ENCODE measurements around the gene BSPRY. TPM values are rescaled to one million over a fixed set of nuclear protein-coding genes. Genes with fewer than 3 reads are reported as not detected.
A peak's percentile ranks its signal among the peaks of the same experiment; 100 is the strongest.

BSPRY gene
- total and polyA plus RNA-seq, 4 experiments from 2014 or later = 0.24 to 0.93 TPM; not detected in 2

GRCh38 chr9:113340011-113340699 lies 9.2 kb upstream of the BSPRY start, which contains the start of gene WDR31:
TSS of gene WDR31 (minus strand) at chr9:113340275. CDS start at chr9:113332022, 8,253 bp downstream.
- Histone ChIP-seq H3K27ac (ENCODE audit: low read depth, low read length) (peak within 1 kb of the TSS; percentile 28), H3K4me1 (ENCODE audit: insufficient read depth, low read length) (peaks cover 10% of the 10 kb centered on the region), H3K36me3 (ENCODE audit: insufficient read depth, low read length) (no peaks in the 10 kb centered on the region), H3K27me3 (ENCODE audit: insufficient read depth, low read length) (no peaks in the 10 kb centered on the region), H3K9me3 (ENCODE audit: control insufficient read depth in 1 of 2, low read length in 2 of 2) (no peaks in the 10 kb centered on the region), H3K4me3 (ENCODE audit: low read length in 2 of 2) (peak within 1 kb of the TSS; percentile 8 to 79)
- CTCF ChIA-PET (ENCODE audit: partially characterized antibody) = interaction anchor here (1.0 to 2.3 kb wide), 10 partner anchors 10 to 317 kb away, joined by 3 to 21 read pairs (median 4); partner anchors contain the start of genes ALAD, BSPRY, CDC26 and HDHD3
- peak; percentile 61 to 78 (median 75) for DNase-seq
- Mint-ChIP-seq H3K4me1 (peaks cover 7 to 23% (median 15%) of the 10 kb centered on the region in 4 donors), H3K27ac (peak within 1 kb of the TSS in 6 of 7 donors; percentile 51 to 73 (median 56)), H3K9me3 (no peaks in the 10 kb centered on the region), H3K36me3 (no peaks in the 10 kb centered on the region), H3K27me3 (peaks cover 1 to 4% of the 10 kb centered on the region in 2 donors), H3K4me3 (peak within 1 kb of the TSS; percentile 82 to 92 (median 87))
- POLR2A ChIA-PET (ENCODE audit: partially characterized antibody) = interaction anchor here (0.6 to 2.9 kb wide), 9 partner anchors 9 to 242 kb away, joined by 3 to 16 read pairs (median 6); partner anchors contain the start of genes ALAD, BSPRY, C9orf43 and CDC26
- intact Hi-C loops (cut with micrococcal nuclease) = loop anchor here (1.0 kb wide), 5 partner anchors 36 to 1709 kb away; partner anchors contain the start of genes ALAD, C9orf43, CDC26 and DNAJC25

- peak overlapping the region in 1 of 7 donors; percentile 59 for H3K27ac Mint-ChIP-seq
- no peaks in the 10 kb centered on the region for H3K9me3 Mint-ChIP-seq
- Histone ChIP-seq H3K36me3 (ENCODE audit: insufficient read depth, low read length) (no peaks in the 10 kb centered on the region), H3K4me3 (ENCODE audit: low read length in 2 of 2) (no peak overlapping the region), H3K27me3 (ENCODE audit: insufficient read depth, low read length) (no peaks in the 10 kb centered on the region), H3K9me3 (ENCODE audit: control insufficient read depth in 1 of 2, low read length in 2 of 2) (no peaks in the 10 kb centered on the region), H3K4me1 (ENCODE audit: insufficient read depth, low read length) (peaks cover 10% of the 10 kb centered on the region), H3K27ac (ENCODE audit: low read depth, low read length) (no peak overlapping the region)
- peak overlapping the region in 7 of 8 donors; percentile 2 to 61 (median 32) for H3K4me3 Mint-ChIP-seq
- ChIA-PET CTCF (ENCODE audit: partially characterized antibody) (interaction anchor here (1.5 kb wide), 1 partner anchor 67 kb away, joined by 8 read pairs; the partner anchor contains the start of genes CDC26 and PRPF4), POLR2A (ENCODE audit: partially characterized antibody) (interaction anchor here (2.9 kb wide), 1 partner anchor 35 kb away, joined by 11 read pairs; the partner anchor contains the start of gene HDHD3)
- intact Hi-C loops (cut with micrococcal nuclease) = no loop called here
- no peak for DNase-seq
- H3K36me3 Mint-ChIP-seq = no peaks in the 10 kb centered on the region
- peaks cover 7 to 23% (median 15%) of the 10 kb centered on the region in 4 donors for H3K4me1 Mint-ChIP-seq
- H3K27me3 Mint-ChIP-seq = peaks cover 1 to 4% of the 10 kb centered on the region in 2 donors
Measured at GRCh38 chr9:113341712-113342410, 7.5 kb upstream of the BSPRY start.

- H3K4me1 Mint-ChIP-seq = peaks cover 7 to 23% (median 15%) of the 10 kb centered on the region in 4 donors
- DNase-seq = no peak
- ChIA-PET POLR2A (ENCODE audit: partially characterized antibody) (interaction anchor here (0.7 kb wide), 1 partner anchor 1420 kb away, joined by 3 read pairs; no protein-coding TSS in a partner anchor), CTCF (ENCODE audit: partially characterized antibody) (no interaction called here)
- Histone ChIP-seq H3K4me1 (ENCODE audit: insufficient read depth, low read length) (peaks cover 10% of the 10 kb centered on the region), H3K36me3 (ENCODE audit: insufficient read depth, low read length) (no peaks in the 10 kb centered on the region), H3K4me3 (ENCODE audit: low read length in 2 of 2) (no peak overlapping the region), H3K9me3 (ENCODE audit: control insufficient read depth in 1 of 2, low read length in 2 of 2) (no peaks in the 10 kb centered on the region), H3K27me3 (ENCODE audit: insufficient read depth, low read length) (peaks cover under 1% of the 10 kb centered on the region), H3K27ac (ENCODE audit: low read depth, low read length) (no peak overlapping the region)
- H3K36me3 Mint-ChIP-seq = no peaks in the 10 kb centered on the region
- no peaks in the 10 kb centered on the region for H3K9me3 Mint-ChIP-seq
- H3K4me3 Mint-ChIP-seq = no peak overlapping the region
- H3K27me3 Mint-ChIP-seq = peaks cover 1 to 4% of the 10 kb centered on the region in 2 donors
- intact Hi-C loops (cut with micrococcal nuclease) = no loop called here
- no peak overlapping the region for H3K27ac Mint-ChIP-seq
Measured at GRCh38 chr9:113343732-113344231, 5.6 kb upstream of the BSPRY start.

DNA sequence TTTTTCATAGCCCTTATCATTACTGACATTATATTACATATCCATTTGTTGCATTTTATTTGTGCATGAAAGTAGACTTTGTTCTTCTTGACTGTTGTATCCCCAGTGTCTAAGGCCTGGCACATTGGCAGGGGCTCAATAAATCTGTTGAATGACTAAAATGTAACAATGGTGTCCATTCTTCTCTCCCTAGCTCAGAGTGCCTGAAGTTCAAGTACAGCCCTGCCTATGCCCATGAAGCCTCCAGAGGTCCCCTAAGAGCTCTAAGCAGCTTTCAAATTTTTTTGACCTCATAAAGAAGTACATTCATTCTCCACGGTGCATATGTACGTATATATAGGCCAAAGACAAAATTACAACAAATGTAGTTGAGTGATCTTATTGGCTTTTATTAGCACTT lies 4.2 kb upstream of the BSPRY start:
- no peak overlapping the region for H3K4me3 Mint-ChIP-seq
- H3K36me3 ChIP-seq (ENCODE audit: insufficient read depth, low read length) = no peaks in the 10 kb centered on the region
- POLR2A ChIA-PET (ENCODE audit: partially characterized antibody) = no interaction called here

DNA sequence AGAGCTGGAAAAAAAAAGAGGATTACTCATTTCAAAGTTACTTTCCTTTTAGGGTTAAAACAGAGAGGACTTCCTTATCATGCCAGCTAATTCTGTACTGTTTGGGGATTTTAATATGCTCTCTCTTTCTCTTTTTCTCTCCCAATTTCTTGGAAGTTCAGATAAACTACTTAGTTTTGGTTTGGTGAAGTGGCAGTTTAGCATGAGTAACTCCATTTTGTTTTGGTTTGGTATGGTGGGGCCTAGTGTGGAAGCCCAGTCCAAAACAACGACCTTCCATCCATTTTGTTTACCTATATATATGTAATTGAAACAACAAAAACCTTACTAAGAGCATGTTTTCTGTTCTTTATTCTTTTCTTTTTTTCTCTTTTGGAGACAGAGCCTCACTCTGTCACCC lies 3.7 kb upstream of the BSPRY start:
- H3K4me3 Mint-ChIP-seq = no peak overlapping the region
- intact Hi-C loops (cut with micrococcal nuclease) = no loop called here
- peaks cover 9 to 22% (median 16%) of the 10 kb centered on the region in 4 donors for H3K4me1 Mint-ChIP-seq
- H3K9me3 Mint-ChIP-seq = no peaks in the 10 kb centered on the region
- H3K27ac ChIP-seq (ENCODE audit: low read depth, low read length) = no peak overlapping the region
- H3K4me3 ChIP-seq (ENCODE audit: low read length in 2 of 2) = no peak overlapping the region
- H3K36me3 ChIP-seq (ENCODE audit: insufficient read depth, low read length) = no peaks in the 10 kb centered on the region
- H3K27me3 Mint-ChIP-seq = peaks cover 4 to 13% of the 10 kb centered on the region in 2 donors
- H3K36me3 Mint-ChIP-seq = no peaks in the 10 kb centered on the region
- POLR2A ChIA-PET (ENCODE audit: partially characterized antibody) = no interaction called here
- no peaks in the 10 kb centered on the region for H3K9me3 ChIP-seq (ENCODE audit: control insufficient read depth in 1 of 2, low read length in 2 of 2)
- no peak overlapping the region for H3K27ac Mint-ChIP-seq
- peaks cover 8% of the 10 kb centered on the region for H3K27me3 ChIP-seq (ENCODE audit: insufficient read depth, low read length)
- H3K4me1 ChIP-seq (ENCODE audit: insufficient read depth, low read length) = peaks cover 12% of the 10 kb centered on the region
- CTCF ChIA-PET (ENCODE audit: partially characterized antibody) = no interaction called here
- no peak for DNase-seq

More for the DNA sequence above, 4.2 kb upstream of the BSPRY start:
- H3K4me1 Mint-ChIP-seq = peaks cover 11 to 20% (median 16%) of the 10 kb centered on the region in 4 donors
- Histone ChIP-seq H3K4me1 (ENCODE audit: insufficient read depth, low read length) (peaks cover 10% of the 10 kb centered on the region), H3K27me3 (ENCODE audit: insufficient read depth, low read length) (peaks cover 8% of the 10 kb centered on the region), H3K9me3 (ENCODE audit: control insufficient read depth in 1 of 2, low read length in 2 of 2) (no peaks in the 10 kb centered on the region), H3K4me3 (ENCODE audit: low read length in 2 of 2) (no peak overlapping the region), H3K27ac (ENCODE audit: low read depth, low read length) (no peak overlapping the region)
- no peak for DNase-seq
- H3K36me3 Mint-ChIP-seq = no peaks in the 10 kb centered on the region
- intact Hi-C loops (cut with micrococcal nuclease) = no loop called here
- peaks cover under 1 to 9% of the 10 kb centered on the region in 2 donors for H3K27me3 Mint-ChIP-seq
- H3K27ac Mint-ChIP-seq = no peak overlapping the region
- CTCF ChIA-PET (ENCODE audit: partially characterized antibody) = no interaction called here
- H3K9me3 Mint-ChIP-seq = no peaks in the 10 kb centered on the region

- Mint-ChIP-seq H3K4me3 (peak overlapping the region in 5 of 8 donors; percentile 20 to 61 (median 39)), H3K9me3 (no peaks in the 10 kb centered on the region)
- intact Hi-C loops (cut with micrococcal nuclease) = no loop called here
Measured at GRCh38 chr9:113348437-113348836, 904 bp upstream of the BSPRY start.

More at GRCh38 chr9:113348437-113348836, 904 bp upstream of the BSPRY start:
- no peaks in the 10 kb centered on the region for H3K36me3 Mint-ChIP-seq
- peaks cover 10 to 24% (median 15%) of the 10 kb centered on the region in 4 donors for H3K4me1 Mint-ChIP-seq
- no peak overlapping the region for H3K4me3 ChIP-seq (ENCODE audit: low read length in 2 of 2)
- no peaks in the 10 kb centered on the region for H3K36me3 ChIP-seq (ENCODE audit: insufficient read depth, low read length)
- CTCF ChIA-PET (ENCODE audit: partially characterized antibody) = interaction anchor here (1.0 to 3.2 kb wide), 4 partner anchors 8 to 236 kb away, joined by 3 to 16 read pairs (median 4); partner anchors contain the start of genes CDC26 and WDR31
- peaks cover 17% of the 10 kb centered on the region for H3K4me1 ChIP-seq (ENCODE audit: insufficient read depth, low read length)
- DNase-seq = no peak
- H3K27ac Mint-ChIP-seq = no peak overlapping the region
- POLR2A ChIA-PET (ENCODE audit: partially characterized antibody) = interaction anchor here (0.7 to 2.6 kb wide), 3 partner anchors 8 to 53 kb away, joined by 3 to 16 read pairs (median 3); partner anchors contain the start of genes ALAD and WDR31
- peaks cover 17 to 33% of the 10 kb centered on the region in 2 donors for H3K27me3 Mint-ChIP-seq
- H3K27me3 ChIP-seq (ENCODE audit: insufficient read depth, low read length) = peaks cover 8% of the 10 kb centered on the region
- no peak overlapping the region for H3K27ac ChIP-seq (ENCODE audit: low read depth, low read length)
- H3K9me3 ChIP-seq (ENCODE audit: control insufficient read depth in 1 of 2, low read length in 2 of 2) = no peaks in the 10 kb centered on the region
